HepG2 (cell line): ENCODE results near the gene CHTF8. TPM values are rescaled to one million over a fixed set of nuclear protein-coding genes. Genes with fewer than 3 reads are reported as not detected.

Experiments used
- AGO2 ChIP-seq: fragments of 200-400 bp; formaldehyde crosslinking; optimal IDR thresholded peaks from 2 replicates; pipeline ENCODE3; 2017; ENCODE audit warnings: mild to moderate bottlenecking, low read depth, low read length, moderate library complexity
- CERS6 ChIP-seq: sonication (generic); formaldehyde crosslinking; IDR thresholded peaks from 2 replicates; pipeline ENCODE4 v1.5.0; 2020; ENCODE audit warnings: missing genetic modification reagents
- FOXK1 ChIP-seq: sonication (generic); formaldehyde crosslinking; IDR thresholded peaks from 2 replicates; pipeline ENCODE4 v1.4.0; 2020; ENCODE audit warnings: low read depth, missing genetic modification reagents, borderline replicate concordance
- HDAC2 ChIP-seq: sonication (generic); formaldehyde crosslinking; IDR thresholded peaks from 2 replicates; pipeline ENCODE4 v1.4.0; 2020; ENCODE audit warnings: missing genetic modification reagents
- KLF6 ChIP-seq: IDR thresholded peaks from 2 replicates; pipeline ENCODE4 v1.8.0; 2016; ENCODE audit warnings: missing biosample characterization, missing genetic modification reagents
- MAFG ChIP-seq: sonication (generic); formaldehyde crosslinking; IDR thresholded peaks from 2 replicates; pipeline ENCODE4 v1.5.1; 2020; ENCODE audit warnings: mild to moderate bottlenecking, missing genetic modification reagents
- MAZ ChIP-seq, 2 experiments: sonication (generic) in 1 of 2; formaldehyde crosslinking in 1 of 2; IDR thresholded peaks; 2 replicates each; pipeline versions ENCODE4 v1.5.0 to v1.6.1; 2012 to 2020; ENCODE audit warnings: low read depth in 2 of 2, mild to moderate bottlenecking in 2 of 2, borderline replicate concordance in 1 of 2, improper control_type of control experiment in 1 of 2, low read length in 1 of 2, missing genetic modification reagents in 1 of 2, moderate library complexity in 1 of 2
- NFATC3 ChIP-seq: sonication (generic); formaldehyde crosslinking; IDR thresholded peaks from 2 replicates; pipeline ENCODE4 v1.5.1; 2020; ENCODE audit warnings: mild to moderate bottlenecking, missing genetic modification reagents
- RELA ChIP-seq: sonication (generic); formaldehyde crosslinking; IDR thresholded peaks from 2 replicates; pipeline ENCODE4 v1.4.0; 2020; ENCODE audit warnings: missing genetic modification reagents
- TGIF2 ChIP-seq: IDR thresholded peaks from 2 replicates; pipeline ENCODE4 v1.6.1; 2016; ENCODE audit warnings: control low read depth, missing compliant biosample characterization
- ZC3H4 ChIP-seq: sonication (generic); formaldehyde crosslinking; IDR thresholded peaks from 2 replicates; pipeline ENCODE4 v1.4.0; 2020; ENCODE audit warnings: missing genetic modification reagents, borderline replicate concordance
- ZFP62 ChIP-seq: sonication (generic); formaldehyde crosslinking; IDR thresholded peaks from 2 replicates; pipeline ENCODE4 v1.4.0; 2020; ENCODE audit warnings: missing genetic modification reagents
- ZNF276 ChIP-seq: sonication (generic); formaldehyde crosslinking; IDR thresholded peaks from 2 replicates; pipeline ENCODE4 v1.4.0; 2020; ENCODE audit warnings: mild to moderate bottlenecking, low read depth, missing genetic modification reagents
- ZNF446 ChIP-seq: sonication (generic); formaldehyde crosslinking; IDR thresholded peaks from 2 replicates; pipeline ENCODE4 v1.5.0; 2020; ENCODE audit warnings: mild to moderate bottlenecking, missing genetic modification reagents
- ZNF629 ChIP-seq: sonication (generic); formaldehyde crosslinking; conservative IDR thresholded peaks from 2 replicates; pipeline ENCODE4 v1.5.0; 2020; ENCODE audit warnings: missing genetic modification reagents
- ZNF737 ChIP-seq: sonication (generic); formaldehyde crosslinking; IDR thresholded peaks from 2 replicates; pipeline ENCODE4 v1.5.0; 2020; ENCODE audit warnings: missing genetic modification reagents, mild to moderate bottlenecking, borderline replicate concordance
- ZNF790 ChIP-seq: sonication (generic); formaldehyde crosslinking; IDR thresholded peaks from 2 replicates; pipeline ENCODE4 v1.8.0; 2022; ENCODE audit warnings: missing genetic modification reagents, mild to moderate bottlenecking, borderline replicate concordance
- polyA plus RNA-seq, 8 experiments: library from polyadenylated mRNA; depleted of rRNA in 3 of 8; stranded (reverse) in 7 of 8; unstranded in 1 of 8; fragments of >200 nt; fragmentation: Illumina TruSeq in 4 of 8; extraction: Trizol in 4 of 8; gene quantifications; 2 replicates each; pipeline versions ENCODE4 v1.2.1 to v1.2.3, GENCODE V29; 2011 to 2016; ENCODE audit warnings: low read depth in 4 of 8, missing spikeins in 1 of 8, mixed read lengths in 1 of 8; ENCODE audit not compliant: insufficient read depth in 1 of 8
- total RNA-seq, 5 experiments: library from RNA; depleted of rRNA; stranded (reverse); fragments of >200 nt; fragmentation: Illumina TruSeq; extraction: Trizol; gene quantifications; 2 replicates each; pipeline ENCODE4 v1.2.3, GENCODE V29; 2016; ENCODE audit warnings: low read depth in 1 of 5
- TF ChIP-seq, protein P1 (sequence below): sonication (generic); formaldehyde crosslinking; IDR thresholded peaks from 2 replicates; pipeline ENCODE4 v1.4.0; 2020; ENCODE audit warnings: missing genetic modification reagents
- TF ChIP-seq, protein P2 (sequence below): sonication (generic); formaldehyde crosslinking; IDR thresholded peaks from 2 replicates; pipeline ENCODE4 v1.5.1; 2020; ENCODE audit warnings: mild to moderate bottlenecking, missing genetic modification reagents, moderate library complexity
- TF ChIP-seq, protein P3 (sequence below): sonication (generic); formaldehyde crosslinking; IDR thresholded peaks from 2 replicates; pipeline ENCODE4 v1.4.0; 2020; ENCODE audit warnings: missing genetic modification reagents

CHTF8 gene
- total and polyA plus RNA-seq, 2 of the 13 experiments (the other 11 are each of a cell fraction or from before 2014, with no cell fraction given) = 37.2 to 67.5 TPM

DNA sequence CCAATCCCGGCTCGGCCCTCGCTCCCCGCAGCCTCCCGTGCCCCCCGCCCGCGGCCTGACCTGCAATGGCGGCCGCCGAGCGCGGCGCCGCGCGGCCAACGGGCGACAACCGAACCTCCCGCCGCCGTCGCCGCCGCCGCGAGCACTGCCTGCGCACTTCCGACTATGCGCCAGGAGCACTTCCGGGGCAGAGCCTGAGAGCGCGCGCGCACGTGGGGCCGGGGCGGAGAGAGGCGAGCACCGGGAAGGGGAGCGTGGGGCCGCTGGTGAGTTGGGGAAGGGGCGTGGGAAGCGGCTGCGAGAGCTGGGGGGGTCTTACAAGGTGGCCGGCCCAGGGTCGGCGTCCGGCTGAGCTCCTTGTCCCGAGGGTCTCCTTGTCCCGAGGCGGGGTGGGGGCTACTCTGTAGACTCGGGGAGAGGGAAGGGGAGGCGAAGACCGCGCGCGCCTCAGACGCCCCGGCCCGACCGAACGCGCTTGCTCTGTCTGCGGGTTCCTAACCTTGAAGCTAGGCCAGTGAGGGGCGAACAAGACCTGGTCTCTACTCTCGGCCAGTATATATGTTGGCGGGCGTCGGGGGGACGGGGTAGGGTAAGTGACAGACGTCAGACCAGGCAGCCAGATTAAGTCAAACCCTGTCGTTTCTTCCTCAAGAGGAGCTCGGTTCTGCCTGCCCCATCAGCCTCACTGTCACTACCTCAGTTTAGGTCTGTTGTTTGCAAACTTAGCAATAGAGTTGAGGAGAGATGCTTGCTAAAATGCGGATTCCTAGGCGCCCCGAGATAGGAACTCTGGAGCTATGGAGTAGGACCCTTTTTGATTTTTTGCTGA lies at the start of gene CHTF8, which contains the start of gene UTP4 (continued):
- TF ChIP-seq TGIF2 = peak; percentile 57; the same call in 1 of the 2 replicates
- TF ChIP-seq, protein P1, sequence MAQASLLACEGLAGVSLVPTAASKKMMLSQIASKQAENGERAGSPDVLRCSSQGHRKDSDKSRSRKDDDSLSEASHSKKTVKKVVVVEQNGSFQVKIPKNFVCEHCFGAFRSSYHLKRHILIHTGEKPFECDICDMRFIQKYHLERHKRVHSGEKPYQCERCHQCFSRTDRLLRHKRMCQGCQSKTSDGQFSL (CRISPR knock-in tag) = no peak
- no peak for TF ChIP-seq NFATC3 (CRISPR knock-in tag)
- TF ChIP-seq AGO2 = peak; percentile 84
- TF ChIP-seq FOXK1 (CRISPR knock-in tag) = peak; percentile 47; the same call in 1 of the 2 replicates
- TF ChIP-seq, protein P2, sequence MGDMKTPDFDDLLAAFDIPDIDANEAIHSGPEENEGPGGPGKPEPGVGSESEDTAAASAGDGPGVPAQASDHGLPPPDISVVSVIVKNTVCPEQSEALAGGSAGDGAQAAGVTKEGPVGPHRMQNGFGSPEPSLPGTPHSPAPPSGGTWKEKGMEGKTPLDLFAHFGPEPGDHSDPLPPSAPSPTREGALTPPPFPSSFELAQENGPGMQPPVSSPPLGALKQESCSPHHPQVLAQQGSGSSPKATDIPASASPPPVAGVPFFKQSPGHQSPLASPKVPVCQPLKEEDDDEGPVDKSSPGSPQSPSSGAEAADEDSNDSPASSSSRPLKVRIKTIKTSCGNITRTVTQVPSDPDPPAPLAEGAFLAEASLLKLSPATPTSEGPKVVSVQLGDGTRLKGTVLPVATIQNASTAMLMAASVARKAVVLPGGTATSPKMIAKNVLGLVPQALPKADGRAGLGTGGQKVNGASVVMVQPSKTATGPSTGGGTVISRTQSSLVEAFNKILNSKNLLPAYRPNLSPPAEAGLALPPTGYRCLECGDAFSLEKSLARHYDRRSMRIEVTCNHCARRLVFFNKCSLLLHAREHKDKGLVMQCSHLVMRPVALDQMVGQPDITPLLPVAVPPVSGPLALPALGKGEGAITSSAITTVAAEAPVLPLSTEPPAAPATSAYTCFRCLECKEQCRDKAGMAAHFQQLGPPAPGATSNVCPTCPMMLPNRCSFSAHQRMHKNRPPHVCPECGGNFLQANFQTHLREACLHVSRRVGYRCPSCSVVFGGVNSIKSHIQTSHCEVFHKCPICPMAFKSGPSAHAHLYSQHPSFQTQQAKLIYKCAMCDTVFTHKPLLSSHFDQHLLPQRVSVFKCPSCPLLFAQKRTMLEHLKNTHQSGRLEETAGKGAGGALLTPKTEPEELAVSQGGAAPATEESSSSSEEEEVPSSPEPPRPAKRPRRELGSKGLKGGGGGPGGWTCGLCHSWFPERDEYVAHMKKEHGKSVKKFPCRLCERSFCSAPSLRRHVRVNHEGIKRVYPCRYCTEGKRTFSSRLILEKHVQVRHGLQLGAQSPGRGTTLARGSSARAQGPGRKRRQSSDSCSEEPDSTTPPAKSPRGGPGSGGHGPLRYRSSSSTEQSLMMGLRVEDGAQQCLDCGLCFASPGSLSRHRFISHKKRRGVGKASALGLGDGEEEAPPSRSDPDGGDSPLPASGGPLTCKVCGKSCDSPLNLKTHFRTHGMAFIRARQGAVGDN (CRISPR knock-in tag) = peak; percentile 95
- no peak for TF ChIP-seq CERS6
- no peak for TF ChIP-seq MAFG (CRISPR knock-in tag)
- TF ChIP-seq HDAC2 = peak; percentile 21
- TF ChIP-seq MAZ (IDR thresholded peaks at IDR 0.05; ENCODE audit: borderline replicate concordance, low read depth, low read length) = 0 out of 2 replicates have a peak, but pooled peaks have one; percentile 14
- TF ChIP-seq MAZ (CRISPR knock-in tag; IDR thresholded peaks at IDR 0.05; ENCODE audit: low read depth) = peak; percentile 99
- TF ChIP-seq KLF6 (CRISPR knock-in tag) = no peak
- 0 out of 2 replicates have a peak, but pooled peaks have one; percentile 64 for TF ChIP-seq ZNF276
- TF ChIP-seq ZNF737 (CRISPR knock-in tag) = no peak
- TF ChIP-seq, protein P3, sequence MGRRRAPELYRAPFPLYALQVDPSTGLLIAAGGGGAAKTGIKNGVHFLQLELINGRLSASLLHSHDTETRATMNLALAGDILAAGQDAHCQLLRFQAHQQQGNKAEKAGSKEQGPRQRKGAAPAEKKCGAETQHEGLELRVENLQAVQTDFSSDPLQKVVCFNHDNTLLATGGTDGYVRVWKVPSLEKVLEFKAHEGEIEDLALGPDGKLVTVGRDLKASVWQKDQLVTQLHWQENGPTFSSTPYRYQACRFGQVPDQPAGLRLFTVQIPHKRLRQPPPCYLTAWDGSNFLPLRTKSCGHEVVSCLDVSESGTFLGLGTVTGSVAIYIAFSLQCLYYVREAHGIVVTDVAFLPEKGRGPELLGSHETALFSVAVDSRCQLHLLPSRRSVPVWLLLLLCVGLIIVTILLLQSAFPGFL = no peak; the same call in 1 of the 2 replicates
- no peak; the same call in 1 of the 2 replicates for TF ChIP-seq RELA (CRISPR knock-in tag)
- no peak for TF ChIP-seq ZNF629 (CRISPR knock-in tag)
- no peak for TF ChIP-seq ZNF446 (CRISPR knock-in tag)
- no peak for TF ChIP-seq ZC3H4 (CRISPR knock-in tag)
- TF ChIP-seq ZNF790 (CRISPR knock-in tag) = 0 out of 2 replicates have a peak, but pooled peaks have one; percentile 39
- TF ChIP-seq ZFP62 = no peak
